ENCODE measurements around the gene AKT3.

DNA sequence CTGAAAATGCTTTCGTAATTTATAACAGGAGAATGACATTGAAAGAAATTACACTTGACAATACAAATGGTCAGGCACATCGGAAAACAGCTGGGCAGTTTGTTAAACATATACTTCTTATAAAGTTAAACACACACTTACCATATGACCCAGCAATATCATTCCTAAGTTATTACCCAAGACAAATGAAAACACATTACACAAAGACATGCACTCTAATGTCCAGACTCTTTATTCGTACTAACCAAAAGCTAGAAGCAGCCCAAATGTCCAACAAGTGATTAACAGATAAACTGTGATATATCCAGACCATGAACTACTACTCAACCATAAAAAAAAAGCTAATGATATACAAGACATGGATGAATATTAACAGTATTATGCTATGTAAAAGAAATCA lies 8.5 kb downstream of the AKT3 start:
- TF ChIP-seq CTCF (optimal IDR thresholded peaks at IDR 0.05 in 1 of 3, IDR thresholded peaks at IDR 0.05 in 1 of 3, conservative IDR thresholded peaks at IDR 0.05 in 1 of 3; ENCODE audit: extremely low read depth in 1 of 3, insufficient read depth in 2 of 3, low read length in 3 of 3) (no peak), EZH2 (IDR thresholded peaks at IDR 0.05; ENCODE audit: low read length) (no peak)
